GM21423 (cell line): Measurements from ENCODE around the gene SPIN2B.

Source experiments
- ATAC-seq: cut with Tn5 transposase; IDR thresholded peaks from one replicate; pipeline ENCODE4 v1.9.1; 2021; ENCODE audit warnings: mild to moderate bottlenecking, moderate library complexity; ENCODE audit not compliant: unreplicated experiment

SPIN2B gene

GRCh38 chrX:57074458-57074857, 46.9 kb downstream of the SPIN2B start:
- no peak for ATAC-seq

GRCh38 chrX:57070185-57070984, 51.0 kb downstream of the SPIN2B start:
- ATAC-seq, result no peak
